HG02571 (cell line): ENCODE measurements around the gene C2orf72.
"Not testable (repeated sequence)": the region's sequence is repeated elsewhere in the genome, so short reads cannot be mapped to it uniquely, and the experiment has no call there.

Source experiments
- ATAC-seq: cut with Tn5 transposase; IDR thresholded peaks from one replicate; pipeline ENCODE4 v1.9.1; 2021; ENCODE audit warnings: mild to moderate bottlenecking, moderate library complexity; ENCODE audit not compliant: unreplicated experiment

C2orf72 gene

GRCh38 chr2:231013820-231014219 is 23.5 kb upstream of the C2orf72 start:
- ATAC-seq = no peak

GRCh38 chr2:231015478-231015877 is 21.8 kb upstream of the C2orf72 start:
- no peak for ATAC-seq

GRCh38 chr2:231015926-231016325 is 21.4 kb upstream of the C2orf72 start:
- ATAC-seq = no peak

GRCh38 chr2:231016566-231017230 is 20.6 kb upstream of the C2orf72 start:
- ATAC-seq = no peak

- ATAC-seq = no peak
These were observed 20.1 kb upstream of the C2orf72 start for GRCh38 chr2:231017231-231017598.

- no peak for ATAC-seq
These were observed 19.1 kb upstream of the C2orf72 start for GRCh38 chr2:231018184-231018583.

GRCh38 chr2:231025059-231025458 is 12.3 kb upstream of the C2orf72 start:
- not testable (repeated sequence) for ATAC-seq

- no peak for ATAC-seq
These were observed 8.4 kb upstream of the C2orf72 start for GRCh38 chr2:231028889-231029288.

GRCh38 chr2:231029563-231029962 is 7.8 kb upstream of the C2orf72 start:
- no peak for ATAC-seq

GRCh38 chr2:231030725-231031124 is 6.6 kb upstream of the C2orf72 start:
- ATAC-seq = no peak

GRCh38 chr2:231032575-231033140 is 4.7 kb upstream of the C2orf72 start:
- ATAC-seq = no peak

GRCh38 chr2:231033147-231034132 is 3.9 kb upstream of the C2orf72 start:
- ATAC-seq = no peak

- ATAC-seq = no peak
These were observed 2.9 kb upstream of the C2orf72 start for GRCh38 chr2:231034291-231034882.

GRCh38 chr2:231036131-231036530 is 1.2 kb upstream of the C2orf72 start:
- ATAC-seq = no peak

GRCh38 chr2:231036578-231037106 is 681 bp upstream of the C2orf72 start:
- ATAC-seq = no peak

GRCh38 chr2:231037731-231038482 is 584 bp downstream of the C2orf72 start:
- ATAC-seq = no peak

- ATAC-seq = no peak
These were observed 1.4 kb downstream of the C2orf72 start for GRCh38 chr2:231038483-231039293.

- ATAC-seq = no peak
These were observed 2.0 kb downstream of the C2orf72 start for GRCh38 chr2:231039294-231039664.

GRCh38 chr2:231039821-231040364 is 2.6 kb downstream of the C2orf72 start:
- no peak for ATAC-seq
